SU-DHL-6 (cell line): Measurements from ENCODE around the gene SYS1.

Source experiments
- CTCF ChIP-seq: fragments of 200-600 bp; sonication (generic); IDR thresholded peaks from one replicate; pipeline ENCODE4 v1.5.1; 2017; ENCODE audit warnings: antibody characterized with exemption, mild to moderate bottlenecking, low read length, moderate library complexity; ENCODE audit not compliant: insufficient read depth, poor library complexity, severe bottlenecking
- EZH2phosphoT487 ChIP-seq: fragments of 200-600 bp; sonication (generic), shearing (Covaris generic); conservative IDR thresholded peaks from 2 replicates; pipeline ENCODE4 v1.6.1; 2018; ENCODE audit warnings: mild to moderate bottlenecking, antibody characterized with exemption, low read length, moderate library complexity, mixed read lengths

- TF ChIP-seq CTCF = no peak
- TF ChIP-seq EZH2phosphoT487 = no peak
Observed at GRCh38 chr20:45339084-45339483, 23.9 kb upstream of the SYS1 start.
